ENCODE measurements around the gene BOK.

DNA sequence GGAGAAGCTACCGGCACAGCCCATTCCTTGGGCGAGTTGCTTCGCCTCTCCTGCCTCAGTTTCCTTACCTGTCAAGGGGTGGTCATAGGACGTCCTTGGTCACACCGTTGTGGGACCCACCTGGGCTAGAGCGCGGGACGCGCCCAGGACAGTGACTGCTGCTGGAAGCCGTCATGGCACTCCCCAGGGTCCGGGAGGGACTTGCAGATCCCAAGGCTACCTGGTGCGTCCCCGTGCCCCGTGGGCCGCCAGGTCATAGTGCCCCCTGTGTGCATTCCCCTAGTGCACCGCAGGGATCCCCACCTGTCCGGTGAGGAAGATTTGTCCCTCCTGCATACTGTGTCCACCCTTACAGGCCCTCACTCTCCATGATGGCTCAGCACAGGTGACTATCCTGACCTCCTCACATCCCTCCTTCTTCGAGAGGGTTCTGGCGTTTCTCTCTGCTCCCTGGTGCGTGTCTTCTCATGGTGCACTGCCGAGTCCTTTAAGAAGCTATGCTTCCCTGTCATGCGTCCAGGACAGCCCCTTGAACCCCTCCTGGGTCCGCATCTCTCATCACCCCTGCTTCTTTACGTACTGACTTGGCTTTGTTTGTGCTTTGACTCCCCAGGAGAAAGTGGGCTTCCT, 49.3 kb upstream of the BOK start:
- TF ChIP-seq CTCF (IDR thresholded peaks at IDR 0.05; ENCODE audit: insufficient read depth, low read depth, low read length) (no peak), EZH2 (IDR thresholded peaks at IDR 0.05; ENCODE audit: insufficient read depth, low read length) (no peak)

All from astrocyte (in vitro differentiated cells and primary cell).